Osteoblast (primary cell): ENCODE data around the gene FAF1. TPM values are rescaled to one million over a fixed set of nuclear protein-coding genes. Genes with fewer than 3 reads are reported as not detected.
A peak's percentile ranks its signal among the peaks of the same experiment; 100 is the strongest.

Experiments
- DNase-seq: peaks from one replicate; pipeline ENCODE4 v3.0.0; 2011; ENCODE audit warnings: low spot score, mixed read lengths; ENCODE audit not compliant: insufficient read length; ENCODE audit errors: missing footprints
- H2AFZ ChIP-seq: 2 replicates; pipeline ENCODE4 v1.6.0; 2011; ENCODE audit warnings: mild to moderate bottlenecking, low read length
- H3K27ac ChIP-seq: 2 replicates; pipeline ENCODE4 v1.5.1; 2011; ENCODE audit warnings: mild to moderate bottlenecking, low read depth, low read length, moderate library complexity
- H3K27me3 ChIP-seq: 2 replicates; pipeline ENCODE4 v1.6.0; 2012; ENCODE audit warnings: mild to moderate bottlenecking, control low read depth, inconsistent platforms, low read length, moderate library complexity; ENCODE audit not compliant: insufficient read depth
- H3K36me3 ChIP-seq: 2 replicates; pipeline ENCODE4 v1.5.1; 2011; ENCODE audit warnings: mild to moderate bottlenecking, low read length, control low read depth, moderate library complexity; ENCODE audit not compliant: insufficient read depth
- H3K4me1 ChIP-seq: 2 replicates; pipeline ENCODE4 v1.5.1; 2011; ENCODE audit warnings: mild to moderate bottlenecking, low read length, control low read depth, moderate library complexity; ENCODE audit not compliant: insufficient read depth
- H3K4me2 ChIP-seq: 2 replicates; pipeline ENCODE4 v1.6.0; 2011; ENCODE audit warnings: mild to moderate bottlenecking, low read length; ENCODE audit not compliant: insufficient read depth
- H3K4me3 ChIP-seq: fragments of 200-600 bp; sonication (generic); 3 replicates; pipeline ENCODE4 v1.5.1; 2012; ENCODE audit warnings: mild to moderate bottlenecking, low read length, inconsistent platforms; ENCODE audit not compliant: insufficient read depth
- H3K79me2 ChIP-seq: 2 replicates; pipeline ENCODE4 v1.6.0; 2012; ENCODE audit warnings: mild to moderate bottlenecking, low read length, control low read depth, inconsistent platforms; ENCODE audit not compliant: insufficient read depth
- H3K9me3 ChIP-seq: 2 replicates; pipeline ENCODE4 v1.5.1; 2011; ENCODE audit warnings: low read depth, low read length, control low read depth
- H4K20me1 ChIP-seq: 2 replicates; pipeline ENCODE4 v1.6.0; 2012; ENCODE audit warnings: mild to moderate bottlenecking, low read length, control low read depth; ENCODE audit not compliant: insufficient read depth
- CTCF ChIP-seq: IDR thresholded peaks from 2 replicates; pipeline ENCODE4 v1.5.1; 2011; ENCODE audit warnings: mild to moderate bottlenecking, low read depth, low read length, moderate library complexity; ENCODE audit errors: extremely low read depth
- total RNA-seq: library from RNA; depleted of rRNA; stranded (reverse); fragments of >200 nt; gene quantifications from 2 replicates; pipeline ENCODE4 v1.2.3, GENCODE V29; 2012

The FAF1 gene
- total RNA-seq, 1 donor: 40.5 TPM

DNA sequence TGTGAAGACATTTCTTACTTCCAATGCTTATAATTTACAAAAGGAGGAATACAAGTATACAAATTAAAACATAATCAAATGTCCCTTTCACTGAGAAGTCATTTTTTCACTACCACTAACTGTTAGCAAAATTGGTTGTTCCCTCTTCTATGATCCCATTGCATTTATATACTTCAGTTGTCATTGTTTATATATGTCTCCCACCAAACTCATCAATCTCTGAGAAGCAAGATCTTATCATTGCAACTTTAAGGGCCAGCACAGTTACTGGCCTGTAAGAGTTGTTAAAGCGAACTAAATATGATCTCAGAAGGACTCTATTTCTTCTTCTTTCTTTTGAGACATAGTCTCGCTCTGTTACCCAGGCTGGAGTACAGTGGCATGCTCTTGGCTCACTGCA, 313.5 kb downstream of the FAF1 start:
- TF ChIP-seq CTCF: no peak
- Histone ChIP-seq H3K36me3 (no peaks in the 10 kb centered on the region), H3K4me2 (no peak overlapping the region), H3K4me1 (no peaks in the 10 kb centered on the region), H3K4me3 (no peak overlapping the region), H3K27ac (no peak overlapping the region), H3K27me3 (no peaks in the 10 kb centered on the region), H3K79me2 (no peaks in the 10 kb centered on the region), H3K9me3 (no peaks in the 10 kb centered on the region), H4K20me1 (peaks cover 2% of the 10 kb centered on the region), H2AFZ (no peak overlapping the region)
- no peak for DNase-seq

DNA sequence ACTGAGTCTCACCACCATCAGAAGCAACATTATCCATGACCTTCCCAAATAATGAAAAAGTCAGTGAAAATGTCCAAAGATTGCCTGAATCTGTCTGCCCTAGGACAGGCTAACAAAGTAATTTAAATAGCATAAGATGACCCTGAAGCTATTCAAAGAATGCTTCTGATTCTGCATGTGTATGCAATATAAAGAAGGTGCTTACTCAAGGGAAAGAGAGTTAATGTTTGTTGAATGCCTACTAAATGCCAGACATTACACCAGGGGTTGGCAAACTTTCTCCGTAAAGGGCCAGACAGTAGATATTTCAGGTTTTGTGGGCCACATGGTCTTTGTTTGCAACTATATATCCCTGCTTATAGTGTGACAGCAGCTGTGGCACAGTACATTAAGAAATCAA, 314.9 kb downstream of the FAF1 start:
- Histone ChIP-seq H2AFZ (no peak overlapping the region), H3K4me2 (no peak overlapping the region), H3K27ac (no peak overlapping the region), H3K36me3 (no peaks in the 10 kb centered on the region), H3K27me3 (no peaks in the 10 kb centered on the region), H4K20me1 (no peaks in the 10 kb centered on the region), H3K79me2 (no peaks in the 10 kb centered on the region), H3K4me1 (no peaks in the 10 kb centered on the region), H3K4me3 (no peak overlapping the region), H3K9me3 (no peaks in the 10 kb centered on the region)
- DNase-seq: no peak
- no peak for TF ChIP-seq CTCF

GRCh38 chr1:50644447-50645105, 315.5 kb downstream of the FAF1 start:
- Histone ChIP-seq H3K27ac (no peak overlapping the region), H2AFZ (no peak overlapping the region), H3K4me1 (no peaks in the 10 kb centered on the region), H3K27me3 (no peaks in the 10 kb centered on the region), H3K4me2 (peak overlapping the region; percentile 52), H3K9me3 (no peaks in the 10 kb centered on the region), H3K36me3 (no peaks in the 10 kb centered on the region), H3K79me2 (no peaks in the 10 kb centered on the region), H4K20me1 (no peaks in the 10 kb centered on the region), H3K4me3 (peak overlapping the region; percentile 31)
- no peak for DNase-seq
- no peak for TF ChIP-seq CTCF

- no peak for TF ChIP-seq CTCF
- no peaks in the 10 kb centered on the region for H3K9me3 ChIP-seq
Measured at GRCh38 chr1:50637460-50637859, 322.6 kb downstream of the FAF1 start.

More at GRCh38 chr1:50637460-50637859, 322.6 kb downstream of the FAF1 start:
- DNase-seq: no peak
- Histone ChIP-seq H3K36me3 (no peaks in the 10 kb centered on the region), H3K4me1 (no peaks in the 10 kb centered on the region), H3K27ac (no peak overlapping the region), H3K27me3 (no peaks in the 10 kb centered on the region), H2AFZ (no peak overlapping the region), H3K4me2 (no peak overlapping the region), H3K79me2 (no peaks in the 10 kb centered on the region), H3K4me3 (no peak overlapping the region), H4K20me1 (no peaks in the 10 kb centered on the region)
